ENCODE results near the gene ZNRD2.
A peak's percentile ranks its signal among the peaks of the same experiment; 100 is the strongest.
"Not testable (repeated sequence)": the region's sequence is repeated elsewhere in the genome, so short reads cannot be mapped to it uniquely, and the experiment has no call there.

Gene ZNRD2

DNA sequence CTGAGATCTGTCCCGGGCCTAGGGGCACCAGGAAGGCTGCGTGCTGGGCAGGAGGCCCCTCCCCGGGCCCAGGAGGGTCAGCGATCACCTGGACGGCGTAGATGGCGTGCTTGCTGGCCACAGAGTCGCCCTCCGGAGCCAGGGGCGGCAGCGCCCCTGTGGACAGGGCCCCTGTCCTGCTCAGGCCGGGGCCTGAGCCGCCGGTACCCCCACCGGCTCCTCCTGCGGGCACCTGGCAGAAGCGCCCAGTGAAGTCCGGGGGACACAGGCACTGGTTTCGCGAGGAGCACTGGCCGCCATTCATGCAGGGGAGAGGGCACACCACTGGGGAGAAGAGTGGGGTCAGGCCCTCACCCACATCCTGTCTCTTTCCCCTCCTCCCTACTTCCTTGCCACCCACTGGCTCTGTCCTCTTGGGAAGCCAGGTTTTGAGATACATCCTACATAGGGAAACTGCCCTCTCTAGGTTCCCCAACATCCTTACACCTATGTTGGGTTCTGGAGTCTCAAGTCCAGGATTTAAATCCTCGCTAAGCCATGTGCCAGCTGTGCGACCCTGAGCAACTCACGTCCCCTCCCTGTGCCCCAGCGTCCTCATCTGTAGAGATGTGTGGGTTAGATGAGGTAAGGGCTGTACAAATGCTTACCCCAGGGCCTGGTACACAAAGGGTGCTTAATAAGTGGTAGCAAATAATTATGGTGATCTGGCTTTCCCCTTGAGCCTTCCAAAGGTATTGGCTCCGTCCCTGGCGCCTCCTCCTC lies 16.0 kb upstream of the ZNRD2 start:
- FAIRE-seq = no peak

DNA sequence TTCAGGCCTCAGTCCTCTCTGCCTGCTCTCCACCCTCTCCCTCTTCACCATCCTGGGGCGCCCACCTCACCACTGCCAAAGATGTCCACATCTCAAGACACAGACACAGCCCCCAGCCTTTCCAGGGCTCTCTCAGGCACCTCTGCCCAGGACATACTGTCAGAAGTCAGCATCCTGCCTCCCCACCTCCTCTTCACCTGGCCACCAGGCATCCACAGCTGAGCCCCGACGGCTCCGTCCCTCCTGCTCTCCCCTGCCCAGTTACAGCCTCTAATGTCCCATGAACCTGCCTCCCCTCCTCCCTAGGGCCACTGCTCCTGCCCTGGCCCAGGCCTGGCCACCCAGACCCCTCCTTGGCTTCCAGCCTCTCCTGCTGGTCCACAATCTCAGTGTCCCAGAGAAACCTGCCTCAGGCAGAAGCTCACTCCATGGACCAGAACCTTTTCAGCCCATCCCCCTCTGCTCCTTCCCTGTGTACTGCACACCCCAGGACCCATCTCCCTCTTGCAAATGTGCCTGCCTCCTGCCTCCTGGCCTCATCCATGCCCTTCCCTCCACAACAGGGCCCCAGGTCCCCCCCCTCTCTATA lies 15.3 kb upstream of the ZNRD2 start:
- DNase-seq (ENCODE audit: insufficient read length, low spot score) (no peak), FAIRE-seq (no peak)

More for the DNA sequence above, 16.0 kb upstream of the ZNRD2 start:
- no peak for DNase-seq (ENCODE audit: insufficient read length, low spot score)

- no peak for DNase-seq (ENCODE audit: insufficient read length, low spot score)
- FAIRE-seq = no peak
Measured at GRCh38 chr11:65555693-65556231, 14.5 kb upstream of the ZNRD2 start.

DNA sequence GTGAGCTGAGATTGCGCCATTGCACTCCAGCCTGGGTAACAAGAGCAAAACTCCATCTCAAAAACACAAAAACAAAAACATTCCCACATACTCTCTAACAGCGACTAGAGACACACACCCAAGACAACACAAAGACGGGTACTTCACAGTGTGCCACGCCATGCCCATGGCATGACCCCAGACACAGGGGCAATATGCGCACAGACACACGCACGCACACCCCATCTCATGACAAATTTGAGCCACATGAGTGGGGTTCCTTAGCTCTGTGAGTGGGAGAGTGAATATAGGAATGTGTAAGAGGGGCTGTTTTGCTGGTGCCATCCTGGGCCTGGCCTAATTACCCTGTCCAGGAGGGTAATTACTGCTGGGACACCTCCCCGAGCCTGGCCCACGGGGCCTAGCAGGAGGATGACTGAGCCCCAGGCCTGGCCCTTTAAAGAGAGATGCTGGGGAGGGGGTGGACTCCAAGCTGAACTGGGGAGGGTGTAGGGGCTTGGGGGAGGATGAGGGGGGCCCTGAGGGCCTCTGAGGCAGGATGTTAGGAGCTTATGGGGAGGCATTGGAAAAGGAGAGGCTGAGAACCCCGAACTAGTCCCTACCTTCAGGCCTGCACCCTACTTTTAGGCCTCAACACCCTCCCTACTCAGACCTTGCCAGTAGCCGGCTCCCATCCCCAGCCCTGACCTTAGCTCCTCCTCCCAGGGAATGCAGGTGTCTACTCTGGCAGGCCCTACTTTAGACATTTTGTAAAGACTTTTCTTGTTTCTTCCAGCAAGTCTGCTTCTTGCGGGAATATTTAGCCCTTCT lies 13.6 kb upstream of the ZNRD2 start:
- no peak for DNase-seq (ENCODE audit: insufficient read length, low spot score)
- FAIRE-seq = no peak

- no peak for DNase-seq (ENCODE audit: insufficient read length, low spot score)
- no peak for FAIRE-seq
Measured at GRCh38 chr11:65557280-65558001, 12.8 kb upstream of the ZNRD2 start.

- no peak for FAIRE-seq
- peak; percentile 72 for DNase-seq (ENCODE audit: insufficient read length, low spot score)
Measured at GRCh38 chr11:65558002-65558929, 12.0 kb upstream of the ZNRD2 start, which contains the start of gene LTBP3. LTBP3 (minus strand) TSS chr11:65558359; CDS start chr11:65557959, 400 bp downstream.

DNA sequence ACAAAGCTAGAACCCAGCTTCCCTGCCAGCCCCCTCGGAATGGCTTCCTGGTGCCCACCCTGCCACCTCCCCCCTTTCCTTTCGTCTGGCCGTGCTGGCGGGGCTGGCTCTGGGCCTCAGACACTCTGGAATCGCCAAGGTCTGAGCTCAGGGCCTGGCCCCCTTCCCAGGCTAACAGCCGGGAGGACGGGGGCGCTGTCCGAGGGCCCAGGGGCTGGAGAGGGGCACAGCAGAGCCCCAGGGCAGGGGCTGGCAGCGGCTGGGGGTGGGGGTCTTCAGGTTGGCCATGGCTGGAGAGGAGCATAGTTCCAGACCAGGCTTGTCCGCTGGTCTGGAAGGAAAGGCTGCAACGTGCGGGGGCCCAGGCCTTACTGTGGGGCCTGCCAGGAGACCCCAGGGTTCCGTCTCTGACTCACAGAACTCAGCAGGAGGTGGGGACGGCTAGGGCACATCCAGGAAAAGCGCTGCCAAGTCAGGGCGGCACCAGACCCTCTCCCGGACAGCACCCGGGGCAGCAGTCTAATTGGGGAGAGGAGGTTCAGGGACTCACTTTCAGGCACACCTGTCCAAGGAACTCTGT lies 11.3 kb upstream of the ZNRD2 start:
- no peak for DNase-seq (ENCODE audit: insufficient read length, low spot score)
- no peak for FAIRE-seq

DNA sequence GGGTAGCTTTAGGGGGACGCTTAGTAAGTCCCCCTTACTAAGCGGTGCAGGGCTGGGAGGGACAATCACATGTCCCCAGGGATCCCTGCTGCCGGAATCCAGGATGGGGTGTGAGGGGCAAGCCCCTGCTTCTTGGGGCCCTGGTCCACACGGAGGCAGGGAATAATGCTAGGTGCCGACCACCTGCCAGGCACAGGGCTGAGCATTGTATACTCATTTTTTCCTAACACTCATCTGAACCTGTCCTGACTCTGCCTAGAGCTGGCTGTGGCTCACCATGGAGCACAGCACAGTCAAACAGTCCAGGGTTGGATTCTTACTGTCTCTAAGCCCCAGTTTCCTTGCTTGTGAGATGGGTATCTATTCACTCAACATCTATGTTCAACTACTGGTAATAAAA lies 10.7 kb upstream of the ZNRD2 start:
- DNase-seq (ENCODE audit: insufficient read length, low spot score) (no peak), FAIRE-seq (no peak)

DNA sequence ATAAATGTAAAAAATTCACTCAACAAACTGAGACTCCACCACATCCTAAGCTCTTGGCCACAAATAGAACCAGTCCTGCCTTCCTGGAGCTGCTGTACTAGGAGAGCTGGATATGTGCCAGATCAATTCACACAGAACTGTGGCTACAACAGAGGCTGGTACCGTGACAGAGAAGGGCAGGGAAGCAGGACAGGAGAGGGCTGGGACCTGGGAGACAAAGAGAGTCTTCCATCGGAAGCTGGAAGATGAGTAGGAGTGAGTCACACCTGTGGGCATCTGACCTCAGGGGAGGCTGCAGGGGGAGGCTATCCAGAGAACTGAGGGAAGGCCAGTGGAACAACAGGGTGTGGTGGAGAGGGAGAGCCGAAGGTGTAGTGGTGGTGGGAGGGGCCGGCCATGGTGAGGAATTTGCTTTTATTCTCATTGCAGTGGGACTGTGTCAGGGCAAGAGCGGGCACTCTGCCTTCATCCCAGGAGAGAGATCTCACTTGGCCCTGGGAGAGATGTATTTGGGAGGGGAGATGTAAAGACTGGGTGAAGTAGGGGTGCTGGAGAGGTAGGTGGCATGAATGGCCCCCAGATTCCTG lies 10.2 kb upstream of the ZNRD2 start:
- DNase-seq (ENCODE audit: insufficient read length, low spot score) = no peak
- FAIRE-seq = no peak

- FAIRE-seq = no peak
Measured at GRCh38 chr11:65560555-65561418, 9.5 kb upstream of the ZNRD2 start.

DNA sequence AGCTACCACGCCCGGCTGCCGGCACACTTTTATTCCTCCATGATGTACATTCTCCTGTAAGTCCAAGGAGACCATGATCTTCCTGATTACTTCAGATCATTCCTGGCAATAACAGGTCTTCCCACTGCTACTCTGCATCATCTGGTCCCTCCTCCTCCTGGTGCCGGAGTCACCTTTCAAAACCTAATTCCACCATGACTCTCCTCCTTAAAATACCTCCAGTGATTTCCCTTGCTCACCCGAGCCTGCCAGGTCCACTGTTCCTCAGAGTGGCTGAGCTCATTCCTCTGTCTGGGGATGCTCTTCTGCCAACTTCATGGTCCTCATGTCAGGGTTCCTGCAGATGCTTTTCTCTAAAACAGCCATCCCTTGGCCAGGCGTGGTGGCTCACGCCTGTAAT lies 8.3 kb upstream of the ZNRD2 start:
- DNase-seq (ENCODE audit: insufficient read length, low spot score) (no peak), FAIRE-seq (no peak)

More at GRCh38 chr11:65560555-65561418, 9.5 kb upstream of the ZNRD2 start:
- DNase-seq (ENCODE audit: insufficient read length, low spot score) = no peak

DNA sequence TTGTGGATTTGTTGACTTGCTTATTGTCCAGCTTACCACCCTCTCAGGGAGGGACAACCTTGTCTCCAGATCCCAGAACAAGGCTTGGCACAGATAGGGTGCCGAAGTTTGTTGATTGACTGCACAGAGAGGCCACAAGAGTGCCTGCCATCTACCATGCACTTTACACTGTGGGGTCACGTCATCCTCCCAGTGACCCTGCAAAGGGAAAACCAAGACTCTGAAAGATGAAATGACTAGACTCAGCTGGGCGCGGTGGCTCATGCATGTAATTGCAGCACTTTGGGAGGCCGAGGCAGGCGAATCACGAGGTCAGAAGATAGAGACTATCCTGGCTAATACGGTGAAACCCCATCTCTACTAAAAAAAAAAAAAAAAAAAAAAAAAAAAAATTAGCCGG lies 7.5 kb upstream of the ZNRD2 start:
- DNase-seq (ENCODE audit: insufficient read length, low spot score) (no peak), FAIRE-seq (no peak)

- DNase-seq (ENCODE audit: insufficient read length, low spot score) (no peak), FAIRE-seq (no peak)
Measured at GRCh38 chr11:65563601-65564000, 6.7 kb upstream of the ZNRD2 start.

- DNase-seq (ENCODE audit: insufficient read length, low spot score); FAIRE-seq: not testable (repeated sequence)
Measured at GRCh38 chr11:65564879-65565559, 5.3 kb upstream of the ZNRD2 start.

- FAIRE-seq (no peak), DNase-seq (ENCODE audit: insufficient read length, low spot score) (no peak)
Measured at GRCh38 chr11:65565624-65566453, 4.4 kb upstream of the ZNRD2 start.

- DNase-seq (ENCODE audit: insufficient read length, low spot score) (no peak), FAIRE-seq (no peak)
Measured at GRCh38 chr11:65569164-65569972, 909 bp upstream of the ZNRD2 start.

Data from GM19239 (cell line).